NCI-H345 treated with DMSO at 0.1 percent for 48 hours (cell line): Measurements from ENCODE around the gene THBS1.

Experiments used
- DNase-seq: peaks from one replicate; lab custom pipeline; 2025; ENCODE audit not compliant: unreplicated experiment; lab: John Stamatoyannopoulos, UW

Gene THBS1

GRCh38 chr15:39627451-39628143 lies 46.7 kb downstream of the THBS1 start:
- no peak for DNase-seq

GRCh38 chr15:39628144-39628508 lies 47.2 kb downstream of the THBS1 start:
- DNase-seq: no peak

- no peak for DNase-seq
Observed at GRCh38 chr15:39628546-39629257, 47.8 kb downstream of the THBS1 start.

- no peak for DNase-seq
Observed at GRCh38 chr15:39629371-39629770, 48.5 kb downstream of the THBS1 start.

GRCh38 chr15:39629906-39630305 lies 49.0 kb downstream of the THBS1 start:
- DNase-seq: no peak

- no peak for DNase-seq
Observed at GRCh38 chr15:39631357-39631756, 50.5 kb downstream of the THBS1 start.

- DNase-seq: no peak
Observed at GRCh38 chr15:39638041-39638440, 57.2 kb downstream of the THBS1 start.

GRCh38 chr15:39639037-39639436 lies 58.2 kb downstream of the THBS1 start:
- no peak for DNase-seq

- DNase-seq: no peak
Observed at GRCh38 chr15:39640665-39641064, 59.8 kb downstream of the THBS1 start.

GRCh38 chr15:39641191-39641889 lies 60.5 kb downstream of the THBS1 start:
- DNase-seq: no peak

- no peak for DNase-seq
Observed at GRCh38 chr15:39642011-39642640, 61.2 kb downstream of the THBS1 start.

GRCh38 chr15:39643727-39644126 lies 62.8 kb downstream of the THBS1 start:
- DNase-seq: no peak

- DNase-seq: no peak
Observed at GRCh38 chr15:39644136-39644535, 63.3 kb downstream of the THBS1 start.

- no peak for DNase-seq
Observed at GRCh38 chr15:39645138-39645975, 64.5 kb downstream of the THBS1 start.

GRCh38 chr15:39645976-39646257 lies 65.0 kb downstream of the THBS1 start:
- no peak for DNase-seq

- no peak for DNase-seq
Observed at GRCh38 chr15:39646425-39646824, 65.5 kb downstream of the THBS1 start.
